Breast epithelium (tissue), 4 donors: ENCODE measurements around the gene ISG20. TPM values are rescaled to one million over a fixed set of nuclear protein-coding genes. Genes with fewer than 3 reads are reported as not detected.

Experiments
- DNase-seq, 2 donors: peaks; one replicate each; pipeline ENCODE4 v3.0.0-alpha.2; 2019; ENCODE audit warnings: low spot score in 2 of 2
- H3K27ac ChIP-seq, 2 donors: fragments of 200-600 bp; sonication (generic) in 1 of 2; one replicate each; pipeline ENCODE4 v1.5.1; 2016 to 2019; ENCODE audit warnings: mild to moderate bottlenecking in 1 of 2
- H3K27me3 ChIP-seq, 2 donors: fragments of 200-600 bp; sonication (generic) in 1 of 2; one replicate each; pipeline versions ENCODE4 v1.5.1 to v1.6.0; 2017 to 2019; ENCODE audit warnings: control low read depth in 1 of 2, mild to moderate bottlenecking in 1 of 2
- H3K36me3 ChIP-seq: fragments of 200-600 bp; one replicate; pipeline ENCODE4 v1.5.1; 2019
- H3K4me1 ChIP-seq, 2 donors: fragments of 200-600 bp; sonication (generic); one replicate each; pipeline ENCODE4 v1.5.1; 2016 to 2019; ENCODE audit warnings: control low read depth in 1 of 2
- H3K4me3 ChIP-seq, 3 donors: fragments of 200-600 bp; sonication (generic); 1 replicate in 2 of 3; 2 replicates in 1 of 3; pipeline ENCODE4 v1.5.1; 2016 to 2019; ENCODE audit warnings: mild to moderate bottlenecking in 3 of 3, moderate library complexity in 2 of 3
- H3K9me3 ChIP-seq, 2 donors: fragments of 200-600 bp; sonication (generic) in 1 of 2; one replicate each; pipeline ENCODE4 v1.5.1; 2016 to 2019; ENCODE audit warnings: control low read depth in 1 of 2
- CTCF ChIP-seq, 3 donors: fragments of 450-650 bp; IDR thresholded peaks; one replicate each; pipeline ENCODE4 v1.5.1; 2016 to 2017; ENCODE audit warnings: antibody characterized with exemption in 3 of 3, mild to moderate bottlenecking in 3 of 3, moderate library complexity in 3 of 3
- POLR2A ChIP-seq: fragments of 450-650 bp; IDR thresholded peaks from one replicate; pipeline ENCODE4 v1.6.1; 2016; ENCODE audit warnings: antibody characterized with exemption, mild to moderate bottlenecking, moderate library complexity
- POLR2AphosphoS5 ChIP-seq, 3 donors: sonication (generic); formaldehyde crosslinking; IDR thresholded peaks; one replicate each; pipeline ENCODE4 v1.6.1; 2017; ENCODE audit warnings: antibody characterized with exemption in 3 of 3
- intact Hi-C: fragments of 100-400 bp; cut with DNase I; formaldehyde crosslinking; loops from one replicate; pipeline ENCODE4 v1.15.1; 2023; ENCODE audit warnings: low total_unique reads
- total RNA-seq, 3 donors: library from RNA; depleted of rRNA; stranded (reverse); fragments of >200 nt; gene quantifications; one replicate each; pipeline ENCODE4 v1.1.0, GENCODE V29; 2016

Gene ISG20
- total RNA-seq, 3 donors from 2014 or later: 7.4 to 34.4 (median 18.6) TPM

GRCh38 chr15:88705769-88706165 lies 67.0 kb downstream of the ISG20 start:
- H3K4me3 ChIP-seq: peak overlapping the region; percentile 47 to 68 (median 50)
- H3K27ac ChIP-seq: no peak overlapping the region
- no peak for DNase-seq
- intact Hi-C loops: loop anchor here (5.0 kb wide), 1 partner anchor 767 kb away; no protein-coding TSS in a partner anchor
- no peaks in the 10 kb centered on the region for H3K9me3 ChIP-seq
- no peaks in the 10 kb centered on the region for H3K36me3 ChIP-seq
- H3K4me1 ChIP-seq: no peaks in the 10 kb centered on the region
- peaks cover 0 to 20% of the 10 kb centered on the region in 2 donors for H3K27me3 ChIP-seq
- TF ChIP-seq POLR2AphosphoS5 (IDR thresholded peaks at IDR 0.05): no peak
- no peak for TF ChIP-seq CTCF (IDR thresholded peaks at IDR 0.05)
- no peak for TF ChIP-seq POLR2A

Other genes with a start within 250 kb of the ISG20 start
- 10 to 100 TPM; 19.0 to 25.0 (median 20.8) TPM for gene MRPL46, start 171.6 kb upstream of the ISG20 start, total RNA-seq
- 10 to 100 TPM; 23.4 to 26.7 (median 25.6) TPM for gene MRPS11, start 171.3 kb upstream of the ISG20 start, total RNA-seq
- 10 to 100 TPM in 2 of 3 donors, 1 to 10 TPM in 1; 7.2 to 19.6 (median 12.1) TPM for gene DET1, start 92.3 kb upstream of the ISG20 start, total RNA-seq
- 10 to 100 TPM; 11.7 to 21.6 (median 18.1) TPM for gene AEN, start 17.7 kb upstream of the ISG20 start, total RNA-seq
- under 1 TPM in 1 of 3 donors, not detected in 2; under 0.01 TPM for gene ACAN, start 164.4 kb downstream of the ISG20 start, total RNA-seq